Kidney epithelial cell (primary cell): ENCODE measurements around the gene PEBP1. TPM values are rescaled to one million over a fixed set of nuclear protein-coding genes. Genes with fewer than 3 reads are reported as not detected.
A peak's percentile ranks its signal among the peaks of the same experiment; 100 is the strongest.

Experiments
- DNase-seq: peaks from one replicate; pipeline ENCODE4 v3.0.0-alpha.2; 2010; ENCODE audit warnings: low read depth
- H3K27me3 ChIP-seq: 2 replicates; pipeline ENCODE4 v1.6.0; 2011; ENCODE audit warnings: low read length; ENCODE audit not compliant: control insufficient read depth, insufficient read depth
- H3K36me3 ChIP-seq: 2 replicates; pipeline ENCODE4 v1.5.1; 2011; ENCODE audit warnings: low read length; ENCODE audit not compliant: control insufficient read depth, insufficient read depth
- H3K4me3 ChIP-seq: 2 replicates; pipeline ENCODE4 v1.5.1; 2011; ENCODE audit warnings: low read depth, mild to moderate bottlenecking, control low read depth, low read length
- total RNA-seq: library from RNA; depleted of rRNA; stranded (reverse); fragments of >200 nt; gene quantifications from 2 replicates; pipeline ENCODE4 v1.2.3, GENCODE V29; 2015
- TF ChIP-seq, protein P1 (sequence below): IDR thresholded peaks from 2 replicates; pipeline ENCODE4 v1.5.1; 2011; ENCODE audit warnings: mild to moderate bottlenecking, moderate library complexity, low read length, control low read depth, inconsistent platforms; ENCODE audit not compliant: insufficient read depth, poor library complexity, severe bottlenecking

The PEBP1 gene
- total RNA-seq, 1 donor from 2014 or later = 331 TPM

DNA sequence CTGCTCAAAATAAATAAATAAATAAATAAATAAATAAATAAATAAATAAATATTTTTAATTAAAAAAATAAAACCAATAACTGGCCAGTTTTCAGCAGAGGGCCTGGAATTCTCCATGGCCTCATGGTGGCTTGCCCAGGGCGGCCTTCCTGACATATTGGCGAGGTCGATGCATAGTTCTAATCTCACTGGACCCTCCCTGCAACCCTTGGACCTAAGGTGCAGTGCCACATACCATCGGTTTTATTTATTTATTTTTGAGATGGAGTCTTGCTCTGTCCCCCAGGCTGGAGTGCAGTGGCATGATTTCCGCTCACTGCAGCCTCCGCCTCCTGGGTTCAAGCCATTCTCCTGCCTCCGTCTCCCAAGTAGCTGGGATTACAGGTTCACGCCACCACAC, 28.2 kb upstream of the PEBP1 start:
- Histone ChIP-seq H3K27me3 (no peaks in the 10 kb centered on the region), H3K4me3 (no peak overlapping the region), H3K36me3 (no peaks in the 10 kb centered on the region)
- TF ChIP-seq, protein P1, sequence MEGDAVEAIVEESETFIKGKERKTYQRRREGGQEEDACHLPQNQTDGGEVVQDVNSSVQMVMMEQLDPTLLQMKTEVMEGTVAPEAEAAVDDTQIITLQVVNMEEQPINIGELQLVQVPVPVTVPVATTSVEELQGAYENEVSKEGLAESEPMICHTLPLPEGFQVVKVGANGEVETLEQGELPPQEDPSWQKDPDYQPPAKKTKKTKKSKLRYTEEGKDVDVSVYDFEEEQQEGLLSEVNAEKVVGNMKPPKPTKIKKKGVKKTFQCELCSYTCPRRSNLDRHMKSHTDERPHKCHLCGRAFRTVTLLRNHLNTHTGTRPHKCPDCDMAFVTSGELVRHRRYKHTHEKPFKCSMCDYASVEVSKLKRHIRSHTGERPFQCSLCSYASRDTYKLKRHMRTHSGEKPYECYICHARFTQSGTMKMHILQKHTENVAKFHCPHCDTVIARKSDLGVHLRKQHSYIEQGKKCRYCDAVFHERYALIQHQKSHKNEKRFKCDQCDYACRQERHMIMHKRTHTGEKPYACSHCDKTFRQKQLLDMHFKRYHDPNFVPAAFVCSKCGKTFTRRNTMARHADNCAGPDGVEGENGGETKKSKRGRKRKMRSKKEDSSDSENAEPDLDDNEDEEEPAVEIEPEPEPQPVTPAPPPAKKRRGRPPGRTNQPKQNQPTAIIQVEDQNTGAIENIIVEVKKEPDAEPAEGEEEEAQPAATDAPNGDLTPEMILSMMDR = no peak
- no peak for DNase-seq

DNA sequence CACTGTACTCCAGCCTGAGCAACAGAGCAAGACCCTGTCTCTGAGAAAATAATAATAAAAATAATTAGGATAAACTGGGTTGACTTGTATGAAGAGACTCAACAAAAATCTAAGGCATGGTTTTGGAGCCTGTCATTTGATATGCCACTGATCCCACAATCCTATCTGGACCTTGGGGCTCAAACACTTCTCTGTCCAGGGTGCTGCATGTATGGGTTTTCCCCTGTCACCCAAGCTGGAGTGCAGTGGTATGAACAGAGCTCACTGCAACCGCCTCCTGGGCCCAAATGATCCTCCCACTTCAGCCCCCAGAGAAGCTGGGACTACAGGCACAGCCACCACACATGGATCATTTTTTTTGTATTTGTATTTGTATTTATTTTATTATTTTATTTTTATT, 26.8 kb upstream of the PEBP1 start:
- Histone ChIP-seq H3K36me3 (no peaks in the 10 kb centered on the region), H3K4me3 (no peak overlapping the region), H3K27me3 (no peaks in the 10 kb centered on the region)
- TF ChIP-seq, protein P1 = no peak
- no peak for DNase-seq

DNA sequence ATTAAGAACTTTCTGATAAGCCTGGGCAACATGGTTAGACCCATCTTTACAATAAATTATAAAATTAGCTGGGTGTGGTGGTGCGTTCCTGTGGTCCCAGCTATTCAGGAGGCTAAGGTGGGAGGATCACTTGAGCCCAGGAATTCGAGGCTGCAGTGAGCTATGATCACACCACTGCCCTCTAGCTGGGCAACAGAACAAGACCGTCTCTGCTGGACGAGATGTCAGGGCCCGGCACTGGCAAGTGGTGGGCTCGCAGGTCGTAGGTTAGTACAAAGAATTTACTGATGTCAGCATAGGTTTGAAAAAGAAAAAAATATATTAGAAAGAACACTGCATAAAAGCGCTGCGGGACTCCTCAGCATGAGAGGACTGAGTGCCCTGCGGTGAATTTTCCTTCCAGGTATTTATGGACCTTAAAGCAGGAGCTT, 16.5 kb upstream of the PEBP1 start:
- TF ChIP-seq, protein P1 = no peak
- Histone ChIP-seq H3K27me3 (no peaks in the 10 kb centered on the region), H3K36me3 (no peaks in the 10 kb centered on the region), H3K4me3 (no peak overlapping the region)
- DNase-seq = no peak

DNA sequence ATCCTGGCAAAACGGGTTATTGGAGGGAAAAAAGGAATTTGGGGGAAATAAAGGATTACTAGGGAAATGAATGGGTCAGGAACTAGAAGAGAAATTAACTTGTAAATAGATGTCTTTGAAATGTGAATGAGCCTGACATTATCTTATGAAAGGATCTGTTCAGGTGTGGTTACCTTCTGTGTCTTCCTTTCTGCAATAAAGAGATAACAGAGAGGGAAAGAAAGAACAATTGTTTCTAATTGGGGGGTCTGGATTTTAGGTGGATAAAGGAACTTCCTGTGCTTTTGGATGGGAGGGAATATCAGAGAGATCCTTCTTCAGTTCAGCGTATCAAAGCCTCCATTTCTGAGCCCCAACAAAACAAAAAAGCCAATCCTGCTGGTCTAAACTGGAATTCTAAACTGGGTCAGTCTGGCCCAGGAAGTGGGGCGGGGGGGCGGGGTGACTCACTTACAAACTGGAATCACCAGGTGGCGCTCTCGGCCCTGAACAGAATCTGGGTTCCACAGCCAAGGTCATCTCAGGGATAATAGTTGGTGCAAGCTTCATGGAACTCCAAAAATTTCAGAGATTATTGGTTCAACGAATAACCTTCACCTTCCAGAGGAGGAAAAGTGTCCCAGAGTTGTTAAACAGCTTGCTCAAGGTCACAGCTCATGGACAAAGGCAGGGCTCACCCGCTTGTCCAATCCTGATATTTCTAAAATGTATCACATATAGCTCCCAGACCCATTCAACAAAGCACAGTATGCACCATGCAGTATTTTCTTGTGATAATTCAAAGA, 15.2 kb upstream of the PEBP1 start:
- Histone ChIP-seq H3K4me3 (no peak overlapping the region), H3K27me3 (no peaks in the 10 kb centered on the region), H3K36me3 (no peaks in the 10 kb centered on the region)
- no peak for DNase-seq
- TF ChIP-seq, protein P1 = peak; percentile 76

DNA sequence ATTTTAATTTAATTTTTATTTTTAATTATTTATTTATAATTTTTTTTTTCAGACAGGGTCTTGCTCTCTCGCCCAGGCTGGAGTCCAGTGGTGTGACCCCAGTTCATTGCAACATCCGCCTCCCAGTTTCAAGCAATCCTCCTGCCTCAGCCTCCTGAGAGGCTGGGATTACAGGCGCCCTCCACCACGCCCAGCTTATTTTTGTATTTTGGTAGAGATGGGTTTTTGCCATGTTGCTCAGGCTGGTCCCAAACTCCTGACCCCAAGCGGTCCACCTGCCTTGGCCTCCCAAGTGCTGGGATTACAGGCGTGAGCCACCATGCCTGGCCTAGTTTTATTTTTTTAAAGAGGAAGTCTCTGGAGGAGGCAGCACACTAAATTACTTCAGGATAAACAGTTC, 13.7 kb upstream of the PEBP1 start:
- no peak for DNase-seq
- Histone ChIP-seq H3K27me3 (no peaks in the 10 kb centered on the region), H3K4me3 (no peak overlapping the region), H3K36me3 (no peaks in the 10 kb centered on the region)
- TF ChIP-seq, protein P1 = no peak
